ENCODE measurements around the gene TCN1.
A peak's percentile ranks its signal among the peaks of the same experiment; 100 is the strongest.
"Not testable (repeated sequence)": the region's sequence is repeated elsewhere in the genome, so short reads cannot be mapped to it uniquely, and the experiment has no call there.

The TCN1 gene, protein sequence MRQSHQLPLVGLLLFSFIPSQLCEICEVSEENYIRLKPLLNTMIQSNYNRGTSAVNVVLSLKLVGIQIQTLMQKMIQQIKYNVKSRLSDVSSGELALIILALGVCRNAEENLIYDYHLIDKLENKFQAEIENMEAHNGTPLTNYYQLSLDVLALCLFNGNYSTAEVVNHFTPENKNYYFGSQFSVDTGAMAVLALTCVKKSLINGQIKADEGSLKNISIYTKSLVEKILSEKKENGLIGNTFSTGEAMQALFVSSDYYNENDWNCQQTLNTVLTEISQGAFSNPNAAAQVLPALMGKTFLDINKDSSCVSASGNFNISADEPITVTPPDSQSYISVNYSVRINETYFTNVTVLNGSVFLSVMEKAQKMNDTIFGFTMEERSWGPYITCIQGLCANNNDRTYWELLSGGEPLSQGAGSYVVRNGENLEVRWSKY

DNA sequence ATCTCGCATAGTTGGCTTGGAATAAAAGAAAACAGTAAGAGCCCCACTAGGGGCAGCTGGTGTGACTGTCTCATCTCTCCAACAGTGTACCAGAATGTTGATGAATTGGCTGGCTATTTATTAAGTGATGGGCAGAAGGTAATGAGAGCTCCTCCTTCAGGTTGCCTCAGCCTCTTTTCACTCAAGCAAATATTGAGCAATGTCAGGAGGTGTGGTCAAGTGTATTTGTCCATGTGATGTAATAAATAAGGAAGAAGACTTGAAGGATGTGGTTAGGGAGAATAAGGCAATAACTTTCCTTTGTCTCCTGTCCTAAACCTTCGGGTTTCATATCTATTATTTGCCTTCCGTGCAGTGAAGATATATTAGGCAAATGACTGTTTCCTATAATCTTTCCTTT, at the start of gene TCN1:
TCN1 (minus strand) TSS at position 91 of the 400 bp plus-strand sequence; CDS start at position 74, 17 bp downstream.
- no peak for DNase-seq

DNA sequence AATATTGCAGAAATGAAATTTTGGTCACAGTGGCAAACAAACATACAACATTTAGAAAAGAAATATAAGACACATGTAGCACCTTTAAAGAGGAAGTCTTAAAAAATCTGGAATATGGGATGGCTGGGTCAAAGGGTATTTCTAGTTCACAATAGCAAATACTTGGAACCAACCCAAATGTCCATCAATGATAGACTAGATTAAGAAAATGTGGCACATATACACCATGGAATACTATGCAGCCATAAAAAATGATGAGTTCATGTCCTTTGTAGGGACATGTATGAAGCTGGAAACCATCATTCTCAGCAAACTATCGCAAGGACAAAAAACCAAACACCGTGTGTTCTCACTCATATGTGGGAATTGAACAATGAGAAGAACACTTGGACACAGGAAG, 37.3 kb upstream of the TCN1 start:
- not testable (repeated sequence) for DNase-seq

DNA sequence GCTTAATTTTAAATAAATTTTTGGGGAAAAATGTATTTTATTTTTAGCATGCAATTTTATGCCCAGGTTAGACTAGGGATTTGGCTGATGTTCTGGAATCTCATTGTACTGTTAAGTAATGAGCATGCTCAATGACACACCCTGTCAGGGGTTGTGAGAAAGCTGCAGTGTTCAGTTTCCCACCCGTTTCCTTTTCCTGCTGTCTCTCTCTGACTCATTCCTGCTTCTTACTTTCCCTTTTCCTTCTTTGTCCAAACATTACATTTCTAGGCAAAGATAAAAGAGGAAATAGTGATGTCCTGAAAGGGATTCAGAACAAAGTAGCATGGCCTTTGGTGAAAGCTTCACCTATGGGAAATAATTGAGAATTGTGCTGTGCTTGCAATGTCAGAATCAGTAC, 35.0 kb upstream of the TCN1 start:
- DNase-seq = no peak

DNA sequence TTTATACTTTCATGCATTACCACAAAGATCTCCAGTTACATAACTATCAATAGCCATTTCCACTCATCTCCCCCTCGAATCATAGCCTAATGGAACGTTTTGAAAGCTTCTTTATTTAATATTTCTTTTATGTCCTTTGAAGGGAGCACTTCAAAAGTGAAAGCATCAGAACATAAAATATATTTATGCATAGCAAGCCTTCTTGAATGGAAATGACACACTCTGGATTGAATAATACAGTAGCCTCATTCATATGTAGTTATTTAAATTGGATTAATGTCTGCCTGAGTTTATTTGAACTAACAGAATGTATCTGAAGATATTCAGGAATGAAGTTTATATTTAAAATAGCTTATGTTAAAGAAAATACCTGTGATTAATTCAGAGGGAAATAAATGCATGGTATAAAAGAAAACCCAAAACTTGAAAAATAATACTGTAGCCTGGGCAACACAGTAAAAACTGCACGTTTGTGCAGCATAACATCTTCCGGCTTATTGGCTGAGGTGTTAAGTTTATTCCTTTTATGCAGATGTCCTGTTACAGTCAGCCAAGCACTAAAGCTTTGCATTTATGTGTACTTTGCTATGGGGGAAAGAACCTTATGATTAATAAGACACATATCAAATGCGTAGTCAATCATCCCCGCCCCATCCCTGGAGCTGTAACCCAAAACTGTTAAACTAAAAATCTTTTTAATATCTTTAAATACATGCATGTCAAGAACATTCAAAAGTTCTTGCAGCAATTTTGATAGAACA, 34.3 kb upstream of the TCN1 start:
- DNase-seq = no peak

DNA sequence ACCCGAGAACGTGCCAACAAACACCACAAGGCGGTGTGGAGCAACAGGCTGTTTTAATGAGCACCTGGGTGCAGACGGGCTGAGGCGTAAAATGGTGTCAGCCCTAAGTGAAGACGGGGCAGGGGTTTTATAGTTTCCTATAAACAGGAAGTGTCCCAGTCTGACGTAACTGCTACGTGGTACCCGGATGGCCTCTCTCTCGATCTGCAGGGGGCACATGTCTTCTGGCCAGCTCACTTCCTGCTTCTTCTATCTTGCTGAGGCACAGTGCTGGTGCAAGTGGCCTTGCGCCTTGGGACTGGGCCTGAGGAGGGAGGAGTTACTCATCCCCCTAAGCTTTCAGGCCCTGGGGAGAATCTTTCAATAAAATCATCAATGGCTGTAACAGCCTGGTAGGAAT, 33.2 kb upstream of the TCN1 start:
- peak; percentile 33 for DNase-seq

DNA sequence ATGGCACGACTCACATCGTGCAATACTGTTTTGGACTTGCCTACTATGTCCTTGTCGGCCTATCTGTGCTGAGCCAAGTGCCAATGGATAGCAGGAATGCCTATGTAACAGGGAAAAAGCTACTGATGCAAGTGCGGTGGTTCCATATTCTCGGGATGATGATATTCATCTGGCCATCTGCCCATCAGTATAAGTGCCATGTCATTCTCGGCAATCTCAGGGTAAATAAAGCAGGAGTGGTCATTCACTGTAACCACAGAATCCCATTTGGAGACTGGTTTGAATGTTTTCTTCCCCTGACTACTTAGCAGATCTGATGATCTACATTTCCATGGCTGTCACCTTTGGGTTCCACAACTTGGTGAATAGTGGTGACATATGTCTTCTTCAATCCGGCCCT, 32.4 kb upstream of the TCN1 start:
- DNase-seq = no peak

DNA sequence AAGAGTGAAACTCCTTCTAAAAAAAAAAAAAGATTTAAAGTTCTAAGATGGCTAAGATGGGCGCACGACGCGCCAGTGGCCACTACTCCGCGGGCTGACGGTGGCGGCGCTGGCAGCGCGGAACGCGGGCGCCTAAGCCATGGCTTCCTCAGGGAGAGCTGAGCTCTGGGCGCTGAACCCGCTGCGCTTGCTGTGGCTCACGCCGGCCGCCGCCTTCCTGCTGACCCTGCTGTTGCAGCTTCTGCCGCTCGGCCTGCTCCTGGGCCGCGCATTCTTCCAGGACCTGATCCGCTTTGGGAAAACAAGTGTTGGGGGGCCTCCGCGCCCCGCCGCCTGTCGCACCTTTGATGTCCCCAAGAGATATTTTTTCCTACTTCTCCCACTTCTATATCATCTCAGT, 31.8 kb upstream of the TCN1 start:
- DNase-seq = no peak

DNA sequence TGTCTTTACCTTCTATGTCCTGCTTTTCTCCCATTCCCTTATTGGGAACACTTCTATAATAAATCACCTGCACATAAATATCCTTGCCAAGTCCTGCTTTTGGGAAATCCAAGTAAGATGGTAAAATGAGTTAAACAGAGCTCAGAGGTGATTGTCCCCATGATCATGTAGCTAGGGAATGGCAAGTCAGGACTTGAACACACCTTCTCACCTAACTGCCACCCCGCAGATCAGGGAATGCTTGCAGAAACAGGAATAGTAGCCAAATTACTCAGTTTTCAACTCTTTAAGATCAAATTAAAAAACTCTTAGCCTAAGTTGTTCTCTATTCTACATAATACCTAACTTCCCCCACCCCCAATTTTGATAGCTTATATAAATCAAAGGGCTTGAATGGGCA, 28.3 kb upstream of the TCN1 start:
- no peak for DNase-seq

DNA sequence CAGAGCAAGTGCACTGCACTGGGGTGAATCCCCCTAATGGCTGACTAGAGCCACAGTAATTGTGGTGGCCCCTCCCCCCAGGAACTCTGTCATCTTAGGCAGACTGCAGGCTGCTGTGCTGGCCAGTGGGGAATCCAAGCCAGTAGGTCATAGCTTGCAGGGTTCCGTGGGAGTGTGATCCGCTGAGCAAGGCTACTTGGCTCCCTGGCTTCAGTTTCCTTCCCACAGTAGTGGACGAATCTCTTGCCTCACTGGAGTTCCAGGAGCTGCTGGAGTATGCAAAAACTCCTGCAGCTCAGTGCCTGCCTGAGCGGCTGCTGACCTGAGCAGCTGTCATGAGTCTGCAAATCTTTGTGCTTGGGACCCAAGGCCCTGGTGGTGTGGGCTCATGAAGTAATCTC, 25.5 kb upstream of the TCN1 start:
- DNase-seq = no peak

DNA sequence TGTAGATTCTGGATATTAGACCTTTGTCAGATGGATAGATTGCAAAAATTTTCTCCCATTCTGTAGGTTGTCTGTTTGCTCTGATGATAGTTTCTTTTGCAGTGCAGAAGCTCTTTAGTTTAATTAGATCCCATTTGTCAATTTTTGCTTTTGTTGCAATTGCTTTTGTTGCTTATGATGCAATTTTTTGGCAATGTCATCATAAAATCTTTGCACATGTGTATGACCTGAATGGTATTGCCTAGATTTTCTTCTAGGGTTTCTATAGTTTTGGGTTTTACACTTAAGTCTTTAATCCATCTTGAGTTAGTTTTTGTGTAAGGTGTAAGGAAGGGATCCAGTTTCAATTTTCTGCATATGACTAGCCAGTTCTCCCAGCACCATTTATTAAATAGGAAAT, 20.9 kb upstream of the TCN1 start:
- not testable (repeated sequence) for DNase-seq

DNA sequence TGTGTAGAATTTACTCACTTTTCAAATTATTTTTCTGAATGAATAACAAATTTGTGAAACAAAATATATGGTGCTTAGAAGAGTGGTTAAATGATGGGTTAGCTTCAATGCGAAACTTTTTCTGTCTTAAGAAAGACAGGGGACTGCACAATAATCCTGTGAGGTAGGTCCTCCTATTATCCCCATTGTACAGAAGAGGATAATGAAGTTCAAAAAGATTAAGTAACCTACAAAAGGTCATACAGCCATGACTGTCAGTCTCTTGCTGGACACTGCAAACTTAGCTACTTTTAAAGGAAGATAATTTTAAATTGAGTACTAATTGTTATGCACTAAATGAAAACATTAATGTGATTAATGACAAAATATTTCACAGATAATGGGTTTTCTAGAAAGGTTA, 17.3 kb upstream of the TCN1 start:
- DNase-seq = no peak

DNA sequence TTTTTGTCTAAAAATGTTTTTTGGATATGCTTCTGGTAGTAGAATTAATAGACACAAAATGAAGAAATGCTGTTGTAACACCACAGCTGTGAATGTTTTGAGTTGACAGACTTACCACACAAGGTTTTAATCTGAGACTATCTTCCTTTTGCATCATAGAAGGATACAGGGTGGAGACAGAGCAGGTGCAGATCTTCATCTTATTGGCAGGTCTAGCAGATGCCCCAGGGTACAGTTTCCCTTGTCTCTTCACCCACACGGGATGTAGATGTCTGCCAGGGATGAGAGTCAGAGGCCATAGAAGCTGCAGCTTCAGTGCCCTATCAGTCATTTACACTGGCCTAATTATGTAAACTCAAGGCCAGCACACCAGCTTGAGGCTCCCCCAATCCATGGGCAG, 13.3 kb upstream of the TCN1 start:
- no peak for DNase-seq

DNA sequence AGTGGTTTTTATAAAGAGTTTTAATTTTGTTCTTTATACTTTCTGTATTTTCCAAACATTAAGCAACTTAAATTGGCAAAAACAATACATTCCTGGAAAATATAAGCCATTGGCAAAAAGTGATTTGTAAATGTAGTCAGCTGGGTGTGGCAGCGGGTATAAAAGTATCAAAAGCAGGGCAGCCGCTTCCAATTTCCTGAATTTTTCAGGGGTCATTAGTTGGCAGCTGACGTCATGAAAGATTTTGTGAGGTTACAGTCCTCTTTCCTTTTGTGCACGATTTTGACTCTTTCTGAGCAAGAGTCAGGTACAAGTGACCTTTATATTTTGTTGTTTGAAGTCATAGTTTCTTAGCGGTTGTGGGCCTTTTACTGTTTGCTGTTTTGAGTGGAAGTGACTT, 12.3 kb upstream of the TCN1 start, which contains the start of gene OOSP3:
OOSP3 (plus strand) TSS at position 208 of the 400 bp plus-strand sequence; CDS start at position 235, 27 bp downstream.
- DNase-seq = no peak

DNA sequence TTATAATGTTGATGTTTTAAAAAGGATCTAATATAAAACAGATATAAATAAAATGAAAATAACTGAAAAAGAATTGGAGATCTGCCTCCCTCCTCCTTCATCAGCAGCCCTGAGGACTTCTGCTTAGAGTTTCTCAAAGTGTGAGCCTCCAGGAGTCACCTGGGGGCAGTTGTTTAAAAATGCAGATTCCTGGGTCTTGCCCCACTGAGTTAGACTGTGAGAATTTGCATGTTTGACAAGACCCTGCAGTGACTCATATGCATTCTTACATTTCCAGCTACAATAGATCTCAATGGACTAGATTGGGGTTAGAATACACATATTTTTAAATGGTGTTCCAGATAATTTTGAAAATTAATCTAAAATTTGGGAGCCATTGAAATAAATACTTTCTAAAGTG, 11.5 kb upstream of the TCN1 start:
- DNase-seq = no peak

DNA sequence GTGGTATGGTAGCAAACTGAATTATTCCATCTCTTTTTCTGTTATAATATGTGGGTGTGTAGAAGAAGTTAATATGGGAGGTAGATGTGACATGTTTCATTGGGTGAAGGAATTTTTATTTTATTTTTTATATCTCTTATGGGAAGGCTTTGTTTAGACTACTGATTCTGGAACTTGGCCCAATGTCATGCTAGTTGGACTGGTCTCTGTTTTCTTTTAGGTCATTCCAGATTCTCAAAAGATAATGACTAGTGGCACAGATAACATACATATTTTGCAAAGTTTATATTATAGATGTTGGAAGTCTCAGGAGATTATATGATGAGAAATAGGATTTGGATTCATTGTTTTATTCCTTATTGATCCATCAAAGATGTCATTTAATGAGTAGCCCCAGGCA, 11.0 kb upstream of the TCN1 start:
- no peak for DNase-seq

DNA sequence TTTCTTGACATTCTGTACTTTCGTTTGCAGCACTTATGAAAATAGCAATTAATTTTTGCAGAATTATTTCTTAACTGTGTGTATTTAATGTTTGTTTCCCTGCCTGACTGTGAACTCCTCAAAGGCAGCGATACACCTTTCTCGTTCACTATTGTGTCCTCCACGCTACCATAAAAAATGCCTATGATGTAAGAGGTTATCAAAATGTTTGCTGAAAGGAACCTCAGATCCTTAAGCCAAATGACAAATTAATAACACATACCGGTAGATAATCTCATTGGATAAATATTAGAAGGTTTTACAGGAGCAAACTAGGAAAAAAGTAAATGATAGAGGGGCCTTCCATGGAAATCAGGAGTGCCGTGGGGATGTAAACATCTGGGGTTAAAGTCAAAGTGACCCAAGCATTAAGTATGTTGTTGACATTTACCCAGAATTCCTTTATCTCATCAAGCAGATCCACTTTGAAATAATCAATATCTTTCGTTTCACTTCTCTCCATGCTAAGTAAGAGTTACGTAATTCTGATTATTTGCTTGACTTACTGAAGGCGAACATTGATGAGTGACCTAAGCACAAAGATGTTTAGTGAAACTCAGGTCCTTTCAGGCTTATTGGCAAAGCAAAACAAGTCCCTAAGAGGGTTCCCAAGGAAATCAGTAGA, 9.7 kb upstream of the TCN1 start:
- no peak for DNase-seq

DNA sequence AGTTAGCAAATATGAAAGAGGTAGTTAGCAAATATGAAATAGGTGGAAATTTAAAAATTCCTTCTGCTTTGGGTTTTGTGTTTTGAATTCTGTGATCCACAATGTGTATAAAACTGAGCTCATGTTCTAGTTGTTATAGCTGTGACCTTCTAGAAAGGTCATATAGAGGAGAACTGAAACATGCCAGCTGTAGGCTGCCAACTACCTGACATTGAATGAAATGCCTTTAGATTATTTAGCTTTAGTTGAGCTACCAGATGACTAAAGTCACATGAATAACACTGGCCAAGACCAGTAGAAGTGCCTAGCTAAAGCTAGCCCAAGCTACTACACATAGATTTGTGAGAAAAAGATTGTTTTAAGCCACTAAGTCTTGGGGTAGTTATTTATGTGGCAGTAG, 5.8 kb upstream of the TCN1 start:
- no peak for DNase-seq

DNA sequence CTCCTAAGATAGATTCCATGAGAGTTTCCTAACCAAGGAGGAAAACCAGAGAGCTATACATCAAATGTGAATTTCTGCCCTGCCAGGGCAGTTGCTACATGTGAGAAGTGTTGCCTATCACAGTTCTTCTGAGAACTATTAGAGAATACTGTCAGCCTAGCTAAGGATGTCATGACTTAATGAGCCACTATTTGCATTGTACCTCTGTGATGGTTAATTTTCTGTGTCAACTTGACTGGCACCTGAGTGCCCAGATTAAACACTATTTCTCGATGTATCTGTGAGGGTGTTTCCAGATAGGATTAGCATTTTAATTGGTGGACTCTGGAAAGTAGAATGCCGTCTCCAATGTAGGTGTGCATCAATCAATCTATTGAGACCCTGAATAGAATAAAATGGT, 1.7 kb upstream of the TCN1 start:
- DNase-seq = no peak

DNA sequence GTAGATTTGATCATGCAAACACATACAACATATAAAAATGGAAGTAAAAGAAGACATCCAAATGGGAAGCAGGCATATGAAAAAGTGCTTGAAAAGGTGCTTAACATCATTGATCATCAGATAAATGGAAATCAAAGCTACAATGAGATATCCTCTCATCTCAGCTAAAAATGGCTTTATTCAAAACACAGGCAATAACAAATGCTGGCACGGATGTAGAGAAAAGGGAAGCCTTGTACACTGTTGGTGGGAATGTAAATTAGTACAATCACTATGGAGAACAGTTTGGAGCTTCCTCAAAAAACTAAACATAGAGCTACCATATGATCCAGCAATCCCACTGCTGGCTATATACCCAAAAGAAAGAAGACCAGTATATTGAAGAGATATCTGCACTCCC, 549 bp upstream of the TCN1 start:
- no peak for DNase-seq

DNA sequence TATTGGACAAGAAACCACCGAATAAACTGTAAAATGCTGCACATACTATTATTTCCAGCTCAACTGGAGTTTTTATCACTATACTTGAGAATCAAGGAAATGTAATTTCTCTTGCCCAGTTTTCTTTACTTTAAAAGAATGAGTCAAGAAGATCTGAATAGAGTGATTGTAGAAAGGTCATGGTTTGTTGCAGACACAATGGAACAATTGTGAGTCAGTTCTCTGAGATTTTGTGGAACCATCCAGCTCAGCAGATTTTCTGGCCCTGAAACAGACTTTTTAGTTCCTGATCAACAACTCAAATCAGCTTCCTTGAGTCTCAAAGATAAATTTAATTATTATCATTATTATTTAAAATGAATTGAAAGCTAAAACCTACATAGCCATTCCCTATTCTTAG, 1.3 kb downstream of the TCN1 start:
- DNase-seq = no peak

DNA sequence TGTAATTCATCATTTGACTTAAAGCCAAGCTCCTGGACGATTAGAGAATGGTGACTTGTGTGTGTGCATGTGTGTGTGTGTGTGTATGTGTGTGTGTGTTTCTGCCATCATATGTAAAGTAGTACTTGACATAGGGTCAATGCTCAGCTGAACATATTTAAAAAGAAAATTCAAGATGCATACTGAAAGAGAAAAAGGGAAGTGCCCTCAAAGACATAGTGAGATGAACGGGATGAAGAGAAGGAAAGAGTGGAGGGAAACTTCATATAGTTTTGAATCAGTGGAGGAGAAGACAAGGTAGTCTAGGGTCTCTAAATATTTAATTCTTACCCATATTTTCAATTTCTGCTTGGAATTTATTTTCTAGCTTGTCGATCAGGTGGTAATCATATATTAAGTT, 4.0 kb downstream of the TCN1 start:
- no peak for DNase-seq

DNA sequence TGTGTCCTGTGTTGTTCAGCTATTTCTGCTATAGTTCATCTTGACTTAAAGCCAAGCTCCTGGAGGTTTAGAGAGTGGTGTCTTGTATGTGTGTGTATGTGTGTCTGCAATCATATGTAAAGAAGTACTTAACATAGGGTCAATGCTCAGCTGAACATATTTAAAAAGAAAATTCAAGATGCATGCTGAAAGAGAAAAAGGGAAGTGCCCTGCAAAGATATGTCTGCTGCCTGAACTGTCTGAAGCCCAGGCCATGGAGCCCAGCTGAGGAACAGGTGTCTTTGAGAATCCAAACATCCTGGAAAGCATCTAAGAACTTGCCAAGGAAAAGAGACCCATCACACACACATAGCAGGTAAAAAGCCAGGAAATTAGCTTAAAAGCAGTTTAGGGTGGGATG, 6.6 kb downstream of the TCN1 start:
- DNase-seq = no peak

Data from NCI-H69 (cell line).